Mesothelial cell of epicardium (in vitro differentiated cells): Measurements from ENCODE around the gene EMC8. TPM values are rescaled to one million over a fixed set of nuclear protein-coding genes. Genes with fewer than 3 reads are reported as not detected.

Experiments used
- DNase-seq, 2 experiments: peaks; one replicate each; pipeline ENCODE4 v3.0.0; 2021; ENCODE audit warnings: low spot score in 2 of 2; ENCODE audit not compliant: unreplicated experiment in 2 of 2
- H3K27ac Mint-ChIP-seq: 2 replicates; pipeline ENCODE4 v1.8.0; 2021; ENCODE audit warnings: mixed read lengths
- H3K27me3 Mint-ChIP-seq: 2 replicates; pipeline ENCODE4 v1.8.0; 2021; ENCODE audit warnings: low read depth, mixed read lengths
- H3K36me3 Mint-ChIP-seq: 2 replicates; pipeline ENCODE4 v1.8.0; 2021; ENCODE audit warnings: mixed read lengths
- H3K4me1 Mint-ChIP-seq: 2 replicates; pipeline ENCODE4 v1.8.0; 2021; ENCODE audit warnings: mixed read lengths
- H3K4me3 Mint-ChIP-seq: 2 replicates; pipeline ENCODE4 v1.8.0; 2021; ENCODE audit warnings: mild to moderate bottlenecking, moderate library complexity, mixed read lengths
- H3K9me3 Mint-ChIP-seq: 2 replicates; pipeline ENCODE4 v1.8.0; 2021; ENCODE audit warnings: mixed read lengths
- total RNA-seq: library from RNA; stranded (reverse); gene quantifications from 3 replicates; pipeline ENCODE4 v1.2.1, GENCODE V29; 2021
- TF ChIP-seq, protein P1 (sequence below): fragments of 200-600 bp; sonication (generic); IDR thresholded peaks from one replicate; pipeline ENCODE4 v1.5.0; 2021; ENCODE audit warnings: antibody characterized with exemption; ENCODE audit not compliant: unreplicated experiment

The EMC8 gene
- total RNA-seq, 1 donor from 2014 or later, result 28.7 TPM

DNA sequence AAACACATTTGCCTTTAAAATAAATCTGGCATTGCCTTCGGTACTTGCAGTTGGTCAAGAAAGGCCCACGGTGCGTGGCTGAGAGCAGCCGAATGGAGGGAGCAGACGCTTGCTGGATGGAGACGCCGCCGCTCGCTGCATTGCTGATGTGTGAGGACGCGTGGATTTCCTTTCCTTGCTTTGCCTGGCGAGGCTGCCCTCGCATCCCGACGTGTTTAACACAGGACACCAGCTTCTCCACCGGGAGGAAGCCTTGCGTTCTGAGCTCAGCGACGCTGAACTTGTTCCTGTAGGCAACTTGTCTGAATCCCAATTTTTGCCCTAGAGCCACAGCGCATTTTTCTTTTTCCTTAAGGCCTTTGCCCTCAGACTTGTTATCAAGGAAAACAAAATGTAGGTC, 45.9 kb upstream of the EMC8 start:
- no peak overlapping the region for H3K4me3 Mint-ChIP-seq
- H3K9me3 Mint-ChIP-seq, result peaks cover 3% of the 10 kb centered on the region
- TF ChIP-seq, protein P1, sequence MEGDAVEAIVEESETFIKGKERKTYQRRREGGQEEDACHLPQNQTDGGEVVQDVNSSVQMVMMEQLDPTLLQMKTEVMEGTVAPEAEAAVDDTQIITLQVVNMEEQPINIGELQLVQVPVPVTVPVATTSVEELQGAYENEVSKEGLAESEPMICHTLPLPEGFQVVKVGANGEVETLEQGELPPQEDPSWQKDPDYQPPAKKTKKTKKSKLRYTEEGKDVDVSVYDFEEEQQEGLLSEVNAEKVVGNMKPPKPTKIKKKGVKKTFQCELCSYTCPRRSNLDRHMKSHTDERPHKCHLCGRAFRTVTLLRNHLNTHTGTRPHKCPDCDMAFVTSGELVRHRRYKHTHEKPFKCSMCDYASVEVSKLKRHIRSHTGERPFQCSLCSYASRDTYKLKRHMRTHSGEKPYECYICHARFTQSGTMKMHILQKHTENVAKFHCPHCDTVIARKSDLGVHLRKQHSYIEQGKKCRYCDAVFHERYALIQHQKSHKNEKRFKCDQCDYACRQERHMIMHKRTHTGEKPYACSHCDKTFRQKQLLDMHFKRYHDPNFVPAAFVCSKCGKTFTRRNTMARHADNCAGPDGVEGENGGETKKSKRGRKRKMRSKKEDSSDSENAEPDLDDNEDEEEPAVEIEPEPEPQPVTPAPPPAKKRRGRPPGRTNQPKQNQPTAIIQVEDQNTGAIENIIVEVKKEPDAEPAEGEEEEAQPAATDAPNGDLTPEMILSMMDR, result no peak

DNA sequence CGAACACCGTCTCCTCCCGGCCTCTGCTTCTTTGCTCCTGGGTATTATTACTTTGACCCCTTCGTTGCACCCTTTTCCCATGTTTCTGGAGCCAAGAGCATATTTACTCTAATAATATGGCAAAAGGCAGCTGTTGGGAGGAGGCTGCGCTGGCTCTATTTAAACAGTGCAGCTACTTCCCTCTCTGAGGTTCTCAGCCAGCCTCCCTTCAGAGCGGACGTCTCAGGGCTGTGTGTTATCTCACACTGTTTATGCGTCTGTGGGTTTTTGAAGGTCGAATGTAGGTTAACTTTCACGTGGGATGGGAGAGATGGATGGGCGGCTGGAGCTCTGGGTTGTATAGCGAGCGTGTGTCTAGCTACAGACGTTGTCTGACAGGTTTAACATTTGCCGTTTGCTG, 45.4 kb upstream of the EMC8 start:
- H3K27me3 Mint-ChIP-seq, result no peaks in the 10 kb centered on the region
- H3K4me1 Mint-ChIP-seq, result peaks cover 17% of the 10 kb centered on the region
- no peak overlapping the region for H3K4me3 Mint-ChIP-seq
- peak overlapping the region; percentile 7 for H3K27ac Mint-ChIP-seq
- peaks cover 3% of the 10 kb centered on the region for H3K9me3 Mint-ChIP-seq
- TF ChIP-seq, protein P1, result no peak
- no peaks in the 10 kb centered on the region for H3K36me3 Mint-ChIP-seq
- DNase-seq, result no peak

More for the DNA sequence above, 45.9 kb upstream of the EMC8 start:
- Mint-ChIP-seq H3K4me1 (peaks cover 17% of the 10 kb centered on the region), H3K36me3 (no peaks in the 10 kb centered on the region), H3K27me3 (no peaks in the 10 kb centered on the region), H3K27ac (peak overlapping the region; percentile 7)
- DNase-seq, result no peak

DNA sequence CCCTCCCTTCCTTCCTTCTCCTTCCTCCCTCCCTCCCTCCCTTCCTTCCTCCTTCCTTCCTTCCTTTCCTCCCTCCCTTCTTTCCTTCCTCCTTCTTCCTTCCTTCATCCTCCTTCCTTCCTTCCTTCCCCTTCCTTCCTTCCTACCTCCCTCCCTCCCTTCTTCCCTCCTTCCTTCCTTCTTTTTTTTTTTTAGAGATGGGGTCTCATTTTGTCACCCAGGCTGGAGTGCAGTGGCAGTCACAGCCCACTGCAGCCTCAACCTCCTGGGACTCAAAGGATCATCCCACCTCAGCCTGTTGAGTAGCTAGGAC, 44.8 kb upstream of the EMC8 start:
- TF ChIP-seq, protein P1, result no peak
- Mint-ChIP-seq H3K27ac (no peak overlapping the region), H3K4me3 (no peak overlapping the region), H3K27me3 (no peaks in the 10 kb centered on the region), H3K4me1 (peaks cover 17% of the 10 kb centered on the region), H3K9me3 (peaks cover 3% of the 10 kb centered on the region), H3K36me3 (no peaks in the 10 kb centered on the region)
- DNase-seq, result no peak

DNA sequence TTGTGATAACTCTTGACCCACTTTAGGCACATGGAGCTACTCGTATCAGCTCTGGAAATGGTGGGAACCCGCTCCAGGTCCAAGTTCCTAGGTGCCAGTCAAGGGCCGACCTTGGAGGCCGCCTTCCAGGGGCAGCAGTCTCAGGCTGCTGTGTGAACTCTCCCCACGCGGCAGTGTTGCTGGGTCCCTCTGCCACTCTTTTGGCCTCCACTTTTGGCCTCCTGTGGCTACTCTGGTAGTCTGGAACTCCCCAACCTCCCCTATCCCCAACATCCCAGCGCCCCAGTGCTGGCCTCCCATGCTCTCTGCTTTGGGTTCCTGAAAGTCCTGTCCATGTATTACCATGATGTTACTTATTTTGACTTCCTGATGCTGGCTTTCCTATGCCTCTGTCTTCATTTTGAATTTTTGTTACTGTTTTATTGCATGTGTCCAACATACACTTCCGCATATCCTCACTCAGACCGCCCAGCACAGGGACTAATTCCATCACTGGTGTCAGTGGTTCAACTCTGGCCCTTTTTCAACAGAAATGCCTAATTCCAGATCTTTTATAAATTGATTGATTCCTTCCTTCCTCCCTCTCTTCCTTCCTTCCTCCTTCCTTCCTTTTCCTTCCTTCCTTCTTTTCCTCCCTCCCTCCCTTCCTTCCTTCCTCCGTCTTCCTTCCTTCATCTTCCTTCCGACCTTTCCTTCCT, 44.3 kb upstream of the EMC8 start:
- H3K4me3 Mint-ChIP-seq, result no peak overlapping the region
- H3K36me3 Mint-ChIP-seq, result no peaks in the 10 kb centered on the region
- TF ChIP-seq, protein P1, result no peak
- peaks cover 3% of the 10 kb centered on the region for H3K9me3 Mint-ChIP-seq
- H3K4me1 Mint-ChIP-seq, result peaks cover 17% of the 10 kb centered on the region
- no peaks in the 10 kb centered on the region for H3K27me3 Mint-ChIP-seq
- no peak overlapping the region for H3K27ac Mint-ChIP-seq
- no peak for DNase-seq

DNA sequence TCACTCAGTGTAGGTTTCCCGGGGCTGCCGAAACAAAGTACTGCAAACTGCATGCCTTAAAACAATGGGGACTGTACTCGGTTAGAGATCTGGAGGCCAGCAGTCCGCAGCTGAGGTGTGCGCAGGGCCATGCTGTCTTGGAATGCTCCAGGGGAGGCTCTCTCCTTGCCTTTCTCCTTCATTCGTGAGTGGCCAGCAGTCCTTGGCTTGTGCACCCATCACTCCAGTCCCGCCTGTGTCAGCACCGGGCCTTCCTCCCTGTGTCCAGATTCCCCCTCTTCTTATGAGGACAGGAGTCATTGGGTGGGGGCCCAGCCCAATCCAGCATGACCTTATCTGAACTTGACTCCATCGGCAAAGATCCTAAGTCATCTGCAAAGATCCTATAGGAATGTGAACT, 43.5 kb upstream of the EMC8 start:
- no peak overlapping the region for H3K4me3 Mint-ChIP-seq
- no peak overlapping the region for H3K27ac Mint-ChIP-seq
- peaks cover 3% of the 10 kb centered on the region for H3K9me3 Mint-ChIP-seq
- TF ChIP-seq, protein P1, result no peak
- no peaks in the 10 kb centered on the region for H3K36me3 Mint-ChIP-seq
- no peaks in the 10 kb centered on the region for H3K27me3 Mint-ChIP-seq
- DNase-seq, result no peak
- peaks cover 13% of the 10 kb centered on the region for H3K4me1 Mint-ChIP-seq

DNA sequence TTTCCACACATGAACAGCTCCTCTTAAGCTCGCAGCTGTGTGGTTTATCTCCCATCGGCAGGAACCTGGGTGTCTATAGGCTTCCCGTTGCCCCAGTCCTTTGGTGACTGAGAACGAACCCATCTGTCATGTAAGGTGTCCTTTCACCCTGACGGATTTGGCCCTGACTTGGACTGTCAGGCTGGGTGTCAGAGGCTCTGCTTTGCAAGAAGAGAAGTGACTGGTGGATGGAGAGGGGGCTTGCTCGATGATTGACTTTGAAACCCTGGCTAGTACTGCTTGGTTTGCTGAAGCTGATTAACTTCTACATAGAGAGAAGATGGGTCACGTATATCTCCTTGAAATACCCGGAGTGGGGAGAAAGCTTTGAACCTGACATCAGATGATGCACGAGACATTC, 43.1 kb upstream of the EMC8 start:
- Mint-ChIP-seq H3K27ac (no peak overlapping the region), H3K9me3 (peaks cover 3% of the 10 kb centered on the region), H3K36me3 (no peaks in the 10 kb centered on the region), H3K4me3 (no peak overlapping the region), H3K4me1 (peaks cover 12% of the 10 kb centered on the region), H3K27me3 (no peaks in the 10 kb centered on the region)
- TF ChIP-seq, protein P1, result no peak
- no peak for DNase-seq
